ENCODE data around the gene MRPS31.

MRPS31 gene

DNA sequence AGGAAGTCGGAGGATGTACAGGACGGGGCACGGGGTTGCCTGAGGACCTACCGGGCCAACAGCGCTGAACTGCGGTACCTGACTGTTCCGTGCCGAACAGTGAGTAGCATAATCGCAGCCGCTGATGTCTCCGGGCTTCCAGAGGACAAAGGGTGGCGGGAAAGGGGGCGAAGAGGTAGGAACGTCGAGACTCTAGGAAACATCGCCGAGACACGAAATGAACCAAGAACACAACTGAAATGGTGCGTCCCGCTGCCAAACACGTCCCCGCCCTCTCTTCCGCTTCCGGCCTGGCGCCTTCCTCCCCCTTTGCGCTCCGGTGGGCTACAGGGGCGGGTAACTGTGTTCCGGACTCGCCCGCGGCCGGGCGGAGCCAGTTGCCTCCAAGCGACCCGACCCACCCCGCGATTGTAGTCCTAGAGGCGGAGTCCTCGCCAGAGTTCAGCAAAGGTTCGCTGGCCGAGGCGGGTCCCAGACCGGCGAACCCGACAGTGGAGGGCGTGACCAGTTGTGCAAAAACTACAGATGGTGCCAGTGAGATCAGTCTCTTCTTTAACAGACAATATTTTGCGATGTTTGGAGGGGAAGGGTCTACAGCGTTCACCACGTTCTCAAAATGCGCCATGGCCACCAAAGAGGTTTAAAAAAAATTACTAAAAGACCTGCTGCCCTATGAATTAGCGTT, at the start of gene MRPS31:
TSS of gene MRPS31 (minus strand) at position 257 of the 685 bp plus-strand sequence. CDS start at position 203, 54 bp downstream.
- DNase-seq (ENCODE audit: low read depth in 2 of 2) = peak; percentile 91 to 94

- no peak for DNase-seq (ENCODE audit: low read depth in 2 of 2)
These were observed 48.9 kb upstream of the MRPS31 start for GRCh38 chr13:40819797-40820315.

DNA sequence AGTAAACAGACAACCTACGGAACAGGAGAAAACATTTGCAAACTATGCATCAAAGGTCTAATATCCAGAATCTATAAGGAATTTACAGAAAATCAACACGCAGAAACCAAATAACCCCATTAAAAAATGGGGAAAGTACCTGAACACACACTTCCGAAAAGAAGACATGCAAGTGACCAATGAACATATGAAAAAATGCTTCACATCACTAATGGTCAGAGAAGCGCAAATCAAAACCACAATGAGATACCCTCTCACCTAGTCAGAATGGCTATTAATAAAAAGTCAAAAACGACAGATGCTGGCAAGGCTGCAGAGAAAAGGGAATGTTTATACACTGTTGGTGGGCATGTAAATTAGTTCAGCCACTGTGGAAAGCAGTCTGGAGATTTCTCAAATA, 47.9 kb upstream of the MRPS31 start:
- no peak for DNase-seq (ENCODE audit: low read depth in 2 of 2)

GRCh38 chr13:40814803-40815202, 43.8 kb upstream of the MRPS31 start:
- no peak for DNase-seq (ENCODE audit: low read depth in 2 of 2)

- DNase-seq (ENCODE audit: low read depth in 2 of 2) = no peak
These were observed 42.9 kb upstream of the MRPS31 start for GRCh38 chr13:40813667-40814454.

DNA sequence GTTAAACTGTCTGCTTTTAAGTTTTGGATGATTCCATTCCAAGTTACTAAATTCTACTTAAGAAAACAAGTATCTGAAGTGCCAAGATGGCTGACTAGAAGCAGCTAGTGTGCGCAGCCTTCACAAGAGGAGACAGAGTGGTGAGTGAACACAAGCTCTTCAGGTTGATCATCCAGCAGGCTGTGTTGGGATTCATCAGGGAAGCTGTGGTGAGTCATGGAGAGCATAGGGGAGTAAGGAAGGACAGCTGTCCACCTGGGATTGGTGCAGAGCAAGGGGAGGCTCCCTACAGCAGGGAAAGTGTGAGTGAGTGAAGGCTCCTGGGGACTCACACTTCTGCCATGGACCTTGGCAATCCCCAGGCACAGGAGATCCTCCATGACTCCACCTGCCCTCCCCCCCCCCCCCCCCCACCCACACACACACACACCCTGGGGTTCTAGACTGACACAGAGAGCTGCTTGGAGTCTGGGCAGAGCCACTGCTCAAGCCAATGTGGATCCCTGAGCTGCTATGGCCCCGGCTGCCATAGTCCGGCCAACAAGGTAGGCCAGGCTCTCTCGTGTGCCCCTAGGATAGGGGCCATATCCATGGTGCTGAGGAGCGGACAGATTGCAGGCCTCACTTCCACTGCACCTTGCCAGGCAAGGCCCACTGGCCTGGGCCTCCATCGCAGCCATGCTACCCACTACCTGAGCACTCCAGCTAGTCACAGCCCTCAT, 41.9 kb upstream of the MRPS31 start:
- no peak for DNase-seq (ENCODE audit: low read depth in 2 of 2)

- no peak for DNase-seq (ENCODE audit: low read depth in 2 of 2)
These were observed 41.1 kb upstream of the MRPS31 start for GRCh38 chr13:40812102-40812501.

DNA sequence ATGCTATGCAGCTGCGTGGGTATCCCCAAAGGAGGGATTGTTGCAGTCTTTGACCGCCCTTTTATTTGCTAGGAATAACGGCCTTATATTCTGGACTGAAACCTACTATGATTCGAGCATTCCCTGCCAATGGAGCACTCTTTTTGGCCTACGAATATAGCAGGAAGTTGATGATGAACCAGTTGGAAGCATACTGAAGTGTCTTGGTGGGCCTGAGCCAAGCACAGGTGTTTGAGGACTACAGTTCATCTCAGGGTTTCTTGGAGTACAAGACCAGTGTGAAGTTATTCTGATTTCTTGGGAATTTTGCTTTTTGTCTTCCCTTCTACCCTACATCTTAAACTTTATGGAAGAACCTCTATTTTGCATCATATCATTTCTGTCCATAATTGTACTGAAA, 38.5 kb upstream of the MRPS31 start:
- no peak for DNase-seq (ENCODE audit: low read depth in 2 of 2)

GRCh38 chr13:40806241-40806640, 35.3 kb upstream of the MRPS31 start:
- DNase-seq (ENCODE audit: low read depth in 2 of 2) = no peak

- no peak for DNase-seq (ENCODE audit: low read depth in 2 of 2)
These were observed 32.3 kb upstream of the MRPS31 start for GRCh38 chr13:40803316-40803715.

GRCh38 chr13:40801255-40802217, 30.5 kb upstream of the MRPS31 start:
- no peak for DNase-seq (ENCODE audit: low read depth in 2 of 2)

DNA sequence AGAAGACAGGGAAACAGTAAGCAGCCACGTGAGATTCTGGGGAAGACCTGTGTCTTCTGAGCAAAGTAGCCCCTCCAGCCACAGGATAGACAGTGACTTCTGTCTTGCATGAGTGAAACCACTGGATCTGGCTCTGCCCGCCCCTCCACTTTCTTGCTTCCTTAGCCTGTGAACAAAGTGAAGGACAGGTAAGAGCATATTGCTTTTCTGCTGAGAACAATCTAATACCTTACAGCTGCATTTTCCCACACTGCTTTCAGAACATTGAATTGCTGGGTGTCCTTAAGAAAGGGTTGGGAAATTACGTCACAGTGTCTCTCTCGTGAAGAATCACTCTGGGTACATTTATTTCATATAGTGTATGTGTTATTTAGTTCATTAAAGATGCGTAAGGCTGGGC, 29.6 kb upstream of the MRPS31 start:
- DNase-seq (ENCODE audit: low read depth in 2 of 2) = no peak

DNA sequence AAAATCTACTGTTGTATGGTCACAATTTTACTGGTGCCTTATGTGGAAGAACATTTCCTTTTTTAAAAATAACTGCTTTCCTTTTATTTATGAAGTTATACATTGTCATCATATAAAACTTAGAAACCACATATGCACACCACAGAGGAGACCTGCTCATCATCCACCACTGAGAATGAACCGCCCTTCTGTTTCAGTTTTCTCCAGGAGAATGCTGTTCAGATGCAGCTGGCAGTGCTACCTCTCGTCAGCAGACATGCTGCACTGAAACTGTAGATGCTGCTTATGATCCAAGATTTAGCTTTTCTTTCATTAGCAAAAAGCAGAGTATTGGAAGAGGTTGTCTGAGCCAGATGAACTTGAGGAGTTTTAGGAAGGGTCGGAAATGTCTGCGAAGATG, 28.5 kb upstream of the MRPS31 start:
- DNase-seq (ENCODE audit: low read depth in 2 of 2) = no peak

DNA sequence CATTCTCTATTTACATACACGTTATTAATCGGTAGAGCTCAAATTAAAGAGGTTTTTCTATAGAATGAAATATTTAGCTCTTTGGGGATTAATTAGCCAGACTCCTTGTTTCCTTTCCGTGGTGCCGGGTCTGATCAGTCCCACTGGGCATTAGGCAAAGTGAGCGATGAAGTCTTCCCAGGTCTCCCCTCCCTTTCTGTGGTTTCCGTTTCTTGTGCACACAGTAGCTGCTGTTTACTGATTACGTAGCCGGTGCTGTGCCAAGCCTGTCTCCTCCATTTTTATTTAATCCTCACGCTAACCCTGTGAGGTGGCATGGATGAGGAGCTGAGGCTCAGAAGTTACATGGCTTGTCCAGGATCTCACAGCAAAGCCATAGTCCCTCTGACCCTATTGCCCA, 27.4 kb upstream of the MRPS31 start:
- DNase-seq (ENCODE audit: low read depth in 2 of 2) = no peak

- no peak for DNase-seq (ENCODE audit: low read depth in 2 of 2)
These were observed 25.7 kb upstream of the MRPS31 start for GRCh38 chr13:40796649-40797048.

DNA sequence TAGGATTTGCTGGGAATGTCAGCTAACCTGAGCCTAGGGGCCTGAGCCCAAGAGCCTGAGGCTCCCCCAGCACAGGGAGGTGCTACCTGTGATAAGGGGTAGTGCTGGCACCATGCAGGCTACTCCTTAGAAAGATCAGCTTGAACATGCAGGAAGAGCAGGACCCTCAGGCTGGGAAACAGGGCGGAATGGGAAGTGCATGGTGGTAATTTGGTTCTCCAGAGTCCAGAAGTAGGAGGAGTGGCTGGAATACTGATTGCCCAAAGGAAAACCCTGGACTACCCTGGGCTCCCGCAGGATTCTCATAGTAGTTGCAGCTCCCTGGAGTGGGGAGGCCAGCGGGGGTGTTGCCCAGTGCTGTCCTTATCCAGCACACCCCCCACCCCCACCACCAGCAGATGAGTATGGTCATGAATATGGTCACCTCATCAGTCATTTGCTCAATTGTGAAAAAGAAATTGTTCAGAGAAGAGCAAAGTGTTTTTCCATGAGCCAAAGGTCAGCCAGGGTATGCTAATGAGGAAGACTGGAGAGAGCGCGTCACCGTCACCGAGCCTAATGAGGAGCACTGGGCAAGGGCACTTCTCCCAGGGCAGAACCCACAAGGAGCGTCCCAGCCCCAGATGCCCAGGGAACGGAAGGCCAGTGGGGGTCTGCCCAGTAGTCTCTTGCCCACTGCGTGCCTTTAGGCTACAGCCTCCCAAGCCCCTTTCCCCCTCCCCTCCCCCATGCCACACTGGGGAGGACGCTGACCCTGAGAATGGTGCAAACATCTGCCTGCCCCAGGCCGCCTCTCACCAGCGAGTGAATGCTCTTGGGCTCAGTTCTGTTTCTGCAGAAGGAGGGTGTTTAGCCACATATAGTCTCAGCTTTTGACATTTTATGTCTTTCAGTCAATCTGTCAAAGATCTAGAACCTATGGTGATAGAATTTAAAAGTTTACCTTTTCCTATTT, 23.7 kb upstream of the MRPS31 start:
- no peak for DNase-seq (ENCODE audit: low read depth in 2 of 2)

GRCh38 chr13:40793339-40793738, 22.3 kb upstream of the MRPS31 start:
- DNase-seq (ENCODE audit: low read depth in 2 of 2) = no peak

GRCh38 chr13:40792284-40793051, 21.5 kb upstream of the MRPS31 start:
- DNase-seq (ENCODE audit: low read depth in 2 of 2) = no peak

DNA sequence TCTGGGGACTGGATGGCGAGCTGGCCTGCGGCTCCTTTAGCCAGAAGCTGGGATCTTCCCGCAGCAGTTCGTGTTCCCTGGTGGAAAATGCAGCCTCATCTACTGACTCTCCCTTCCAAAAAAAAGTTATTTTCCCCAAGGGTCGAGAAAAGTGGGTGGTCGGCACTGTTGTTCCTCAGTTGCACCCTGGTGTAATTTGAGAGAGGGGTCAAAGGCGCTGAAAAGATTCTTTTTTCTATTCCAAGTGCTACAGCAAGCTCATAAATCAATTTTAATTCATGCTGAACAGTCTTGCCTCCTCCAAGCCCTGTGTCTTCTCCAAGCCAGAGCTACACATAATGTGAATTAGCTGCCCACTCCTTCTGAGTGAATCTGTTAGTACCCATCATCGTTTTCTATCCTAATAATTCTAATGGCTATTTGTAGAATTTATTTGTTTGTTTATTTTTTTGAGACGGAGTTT, 19.2 kb upstream of the MRPS31 start:
- DNase-seq (ENCODE audit: low read depth in 2 of 2) = no peak
